HL-60 (cell line): ENCODE results near the gene PPP2R2D.

Experiments used
- DNase-seq, 2 experiments: peaks; one replicate each; pipeline ENCODE4 v3.0.0-alpha.2; 2010 to 2020; ENCODE audit warnings: low read depth in 1 of 2, low spot score in 1 of 2
- H3K27ac ChIP-seq: fragments of 250-450 bp; sonication (Bioruptor Pico); replicated peaks from 2 replicates; pipeline ENCODE4 v1.5.1; 2020; ENCODE audit warnings: mild to moderate bottlenecking, moderate library complexity
- H3K27me3 ChIP-seq: fragments of 250-450 bp; sonication (Bioruptor Pico); 2 replicates; pipeline ENCODE4 v1.5.1; 2021; ENCODE audit warnings: mild to moderate bottlenecking, moderate library complexity; ENCODE audit not compliant: insufficient read depth, poor library complexity, severe bottlenecking
- H3K4me3 ChIP-seq: replicated peaks from 2 replicates; pipeline ENCODE4 v1.5.1; 2011; ENCODE audit warnings: mild to moderate bottlenecking, control low read depth, low read length; ENCODE audit not compliant: insufficient read depth
- CTCF ChIP-seq: IDR thresholded peaks from one replicate; pipeline ENCODE4 v1.5.1; 2011; ENCODE audit warnings: low read length, control low read depth, inconsistent platforms; ENCODE audit not compliant: insufficient read depth
- GABPA ChIP-seq: IDR thresholded peaks from 2 replicates; pipeline ENCODE4 v1.6.1; 2012; ENCODE audit warnings: low read depth
- POLR2AphosphoS5 ChIP-seq: IDR thresholded peaks from 2 replicates; pipeline ENCODE4 v1.6.1; 2012; ENCODE audit warnings: low read depth
- REST ChIP-seq: IDR thresholded peaks from 2 replicates; pipeline ENCODE4 v1.6.1; 2012; ENCODE audit warnings: low read depth; ENCODE audit not compliant: insufficient replicate concordance
- SPI1 ChIP-seq: IDR thresholded peaks from 2 replicates; pipeline ENCODE4 v1.6.1; 2012; ENCODE audit warnings: low read depth, mild to moderate bottlenecking, borderline replicate concordance

The PPP2R2D gene

GRCh38 chr10:131980321-131980720, 79.5 kb downstream of the PPP2R2D start:
- Histone ChIP-seq H3K27me3 (no peaks in the 10 kb centered on the region), H3K27ac (no peak overlapping the region), H3K4me3 (peak overlapping the region; percentile 91; the same call in 1 of the 2 replicates)
- no peak for TF ChIP-seq GABPA
- no peak for TF ChIP-seq POLR2AphosphoS5
- TF ChIP-seq CTCF, result no peak
- TF ChIP-seq SPI1, result no peak
- TF ChIP-seq REST, result no peak
- no peak for DNase-seq

GRCh38 chr10:131980761-131981428, 80.1 kb downstream of the PPP2R2D start:
- peak overlapping the region; percentile 71 for H3K27ac ChIP-seq
- no peaks in the 10 kb centered on the region for H3K27me3 ChIP-seq
- peak overlapping the region; percentile 91 for H3K4me3 ChIP-seq
- TF ChIP-seq REST, result no peak
- TF ChIP-seq GABPA, result no peak
- no peak for TF ChIP-seq POLR2AphosphoS5
- no peak for TF ChIP-seq CTCF
- no peak for TF ChIP-seq SPI1
- DNase-seq, result no peak

- peak; percentile 90 to 92 for DNase-seq
- no peak; the same call in 1 of the 2 replicates for TF ChIP-seq SPI1
- 0 out of 2 replicates have a peak, but pooled peaks have one; percentile 24 for TF ChIP-seq POLR2AphosphoS5
- no peak for TF ChIP-seq REST
- TF ChIP-seq GABPA, result no peak
- no peak for TF ChIP-seq CTCF
- Histone ChIP-seq H3K4me3 (peak within 1 kb of the TSS; percentile 91), H3K27ac (peak within 1 kb of the TSS; percentile 71), H3K27me3 (no peaks in the 10 kb centered on the region)
Observed at GRCh38 chr10:131981429-131982184, 80.8 kb downstream of the PPP2R2D start, which contains the start of gene BNIP3. BNIP3 (minus strand) TSS chr10:131981923; CDS start chr10:131981806, 117 bp downstream.
